ENCODE results near the gene KCNQ1. TPM values are rescaled to one million over a fixed set of nuclear protein-coding genes. Genes with fewer than 3 reads are reported as not detected.

The KCNQ1 gene
- polyA plus RNA-seq, 1 of the 3 experiments (the other 2 are of a cell fraction) = 0.05 TPM

GRCh38 chr11:2458321-2458720, 13.5 kb downstream of the KCNQ1 start:
- Histone ChIP-seq H3K9me3 (no peaks in the 10 kb centered on the region), H3K36me3 (replicated peaks in 1 of 2; ENCODE audit: control insufficient read depth in 1 of 2, insufficient read depth in 2 of 2, low read length in 1 of 2) (no peaks in the 10 kb centered on the region), H3K4me3 (ENCODE audit: low read depth in 2 of 2, low read length in 1 of 2) (no peak overlapping the region), H3K9ac (no peak overlapping the region), H3K27me3 (ENCODE audit: insufficient read depth) (no peaks in the 10 kb centered on the region), H3K79me2 (ENCODE audit: insufficient read depth) (no peaks in the 10 kb centered on the region), H4K20me1 (ENCODE audit: insufficient read depth) (no peaks in the 10 kb centered on the region), H3K9me2 (no peaks in the 10 kb centered on the region), H3K27ac (ENCODE audit: low read depth in 2 of 2, low read length in 1 of 2) (no peak overlapping the region), H3K4me2 (no peak overlapping the region), H3K4me1 (ENCODE audit: control insufficient read depth in 1 of 2, insufficient read depth in 2 of 2, low read depth in 1 of 2, low read length in 1 of 2) (peaks cover 0 to 26% of the 10 kb centered on the region in 2 experiments; a peak in 1 of 4 replicates), H3F3A (replicated peaks; ENCODE audit: insufficient read depth) (no peaks in the 10 kb centered on the region), H2AFZ (ENCODE audit: low read depth) (no peak overlapping the region)
- TF ChIP-seq MXI1 (IDR thresholded peaks at IDR 0.05; ENCODE audit: low read depth, low read length) (no peak), SIN3A (IDR thresholded peaks at IDR 0.05; ENCODE audit: borderline replicate concordance, low read depth, low read length) (no peak), IRF3 (IDR thresholded peaks at IDR 0.05; ENCODE audit: low read depth, low read length) (no peak), TAF1 (IDR thresholded peaks at IDR 0.05; ENCODE audit: borderline replicate concordance, low read depth, low read length) (no peak), POLR2AphosphoS5 (IDR thresholded peaks at IDR 0.05; ENCODE audit: low read depth, low read length) (no peak), USF1 (IDR thresholded peaks at IDR 0.05; ENCODE audit: borderline replicate concordance, low read depth) (no peak), RXRA (IDR thresholded peaks at IDR 0.05; ENCODE audit: borderline replicate concordance, low read depth) (no peak), NRF1 (IDR thresholded peaks at IDR 0.05; ENCODE audit: low read depth, low read length) (no peak), FOXM1 (IDR thresholded peaks at IDR 0.05; ENCODE audit: low read depth) (no peak), GATA2 (CRISPR knock-in tag; IDR thresholded peaks at IDR 0.05) (no peak), SMC3 (IDR thresholded peaks at IDR 0.05; ENCODE audit: low read depth, low read length) (no peak), RFX5 (IDR thresholded peaks at IDR 0.05; ENCODE audit: low read length) (no peak), MAX (IDR thresholded peaks at IDR 0.05; ENCODE audit: low read depth) (no peak), ELF1 (IDR thresholded peaks at IDR 0.05) (no peak)
- no peak for DNase-seq
- WGBS (ENCODE audit: low lambda C conversion rate) = 62% methylated on average over 11 of the region's 13 CpGs
- CTCF ChIA-PET = interaction anchor here (0.6 to 1.3 kb wide), 4 partner anchors 13 to 576 kb away, joined by 3 to 5 read pairs (median 4); partner anchors contain the start of gene KCNQ1
- POLR2A ChIA-PET = no interaction called here

DNA sequence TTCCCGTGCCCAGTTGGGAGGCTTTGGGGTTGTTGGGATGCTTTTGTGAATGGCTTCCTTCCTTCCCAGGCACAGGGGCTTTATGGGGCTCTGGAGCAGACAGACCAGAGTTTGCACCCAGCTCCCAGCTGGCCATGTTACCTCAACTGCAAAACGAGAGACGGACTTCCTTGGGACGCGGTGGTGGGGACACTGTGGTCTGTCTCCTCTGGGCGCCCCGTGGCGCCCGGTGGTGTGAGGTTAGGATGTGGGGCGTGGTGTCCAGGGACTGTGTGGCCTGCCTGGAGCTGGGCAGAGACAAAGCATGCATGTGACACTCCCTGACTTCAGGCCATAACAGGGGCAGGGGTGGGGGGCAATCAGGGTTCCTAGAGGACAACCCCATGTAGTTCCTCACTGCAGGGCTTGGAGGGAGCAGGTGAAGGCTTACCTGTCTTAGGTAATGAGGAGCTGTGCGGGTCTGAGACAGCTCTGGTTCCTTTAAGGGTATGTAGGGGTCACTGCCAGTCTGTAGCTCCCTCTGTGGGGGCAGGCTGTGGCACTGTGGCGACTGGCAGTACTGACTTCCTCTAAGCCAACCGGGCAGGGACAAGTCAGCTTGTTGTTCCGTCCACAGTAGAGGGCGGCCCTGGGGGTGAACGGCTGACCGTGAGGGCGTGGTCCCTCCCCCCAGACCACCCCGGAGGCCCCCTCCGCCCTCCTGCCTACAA, 14.4 kb downstream of the KCNQ1 start:
- ChIA-PET CTCF (interaction anchor here (0.6 to 2.5 kb wide), 6 partner anchors 13 to 577 kb away, joined by 3 to 7 read pairs (median 3); partner anchors contain the start of gene KCNQ1), POLR2A (no interaction called here)
- 75% methylated on average over 7 of the region's 20 CpGs for WGBS (ENCODE audit: low lambda C conversion rate)
- H4K20me1 ChIP-seq (ENCODE audit: insufficient read depth) = no peaks in the 10 kb centered on the region
- H3K27ac ChIP-seq (ENCODE audit: low read depth in 2 of 2, low read length in 1 of 2) = no peak overlapping the region
- H3K36me3 ChIP-seq (replicated peaks in 1 of 2; ENCODE audit: control insufficient read depth in 1 of 2, insufficient read depth in 2 of 2, low read length in 1 of 2) = no peaks in the 10 kb centered on the region
- H3K4me3 ChIP-seq (ENCODE audit: low read depth in 2 of 2, low read length in 1 of 2) = no peak overlapping the region
- H3K4me2 ChIP-seq = no peak overlapping the region
- H2AFZ ChIP-seq (ENCODE audit: low read depth) = no peak overlapping the region
- peak; percentile 26 for DNase-seq
- no peak overlapping the region for H3K9ac ChIP-seq
- H3K27me3 ChIP-seq (ENCODE audit: insufficient read depth) = no peaks in the 10 kb centered on the region
- no peaks in the 10 kb centered on the region for H3K9me3 ChIP-seq
- no peaks in the 10 kb centered on the region for H3K9me2 ChIP-seq
- H3F3A ChIP-seq (replicated peaks; ENCODE audit: insufficient read depth) = no peaks in the 10 kb centered on the region
- H3K79me2 ChIP-seq (ENCODE audit: insufficient read depth) = no peaks in the 10 kb centered on the region
- H3K4me1 ChIP-seq (ENCODE audit: control insufficient read depth in 1 of 2, insufficient read depth in 2 of 2, low read depth in 1 of 2, low read length in 1 of 2) = peaks cover 0 to 26% of the 10 kb centered on the region in 2 experiments; a peak in 1 of 4 replicates
- TF ChIP-seq GATA2 (CRISPR knock-in tag; IDR thresholded peaks at IDR 0.05) (no peak), MEF2A (IDR thresholded peaks at IDR 0.05; ENCODE audit: borderline replicate concordance, low read depth) (no peak), MXI1 (IDR thresholded peaks at IDR 0.05; ENCODE audit: low read depth, low read length) (no peak), YY1 (IDR thresholded peaks at IDR 0.05; ENCODE audit: low read depth) (no peak), FOXM1 (IDR thresholded peaks at IDR 0.05; ENCODE audit: low read depth) (no peak), SIN3A (IDR thresholded peaks at IDR 0.05; ENCODE audit: borderline replicate concordance, low read depth, low read length) (no peak), GABPA (IDR thresholded peaks at IDR 0.05; ENCODE audit: low read depth) (no peak), TAF1 (IDR thresholded peaks at IDR 0.05; ENCODE audit: borderline replicate concordance, low read depth, low read length) (no peak)
- TF ChIP-seq, protein P1, sequence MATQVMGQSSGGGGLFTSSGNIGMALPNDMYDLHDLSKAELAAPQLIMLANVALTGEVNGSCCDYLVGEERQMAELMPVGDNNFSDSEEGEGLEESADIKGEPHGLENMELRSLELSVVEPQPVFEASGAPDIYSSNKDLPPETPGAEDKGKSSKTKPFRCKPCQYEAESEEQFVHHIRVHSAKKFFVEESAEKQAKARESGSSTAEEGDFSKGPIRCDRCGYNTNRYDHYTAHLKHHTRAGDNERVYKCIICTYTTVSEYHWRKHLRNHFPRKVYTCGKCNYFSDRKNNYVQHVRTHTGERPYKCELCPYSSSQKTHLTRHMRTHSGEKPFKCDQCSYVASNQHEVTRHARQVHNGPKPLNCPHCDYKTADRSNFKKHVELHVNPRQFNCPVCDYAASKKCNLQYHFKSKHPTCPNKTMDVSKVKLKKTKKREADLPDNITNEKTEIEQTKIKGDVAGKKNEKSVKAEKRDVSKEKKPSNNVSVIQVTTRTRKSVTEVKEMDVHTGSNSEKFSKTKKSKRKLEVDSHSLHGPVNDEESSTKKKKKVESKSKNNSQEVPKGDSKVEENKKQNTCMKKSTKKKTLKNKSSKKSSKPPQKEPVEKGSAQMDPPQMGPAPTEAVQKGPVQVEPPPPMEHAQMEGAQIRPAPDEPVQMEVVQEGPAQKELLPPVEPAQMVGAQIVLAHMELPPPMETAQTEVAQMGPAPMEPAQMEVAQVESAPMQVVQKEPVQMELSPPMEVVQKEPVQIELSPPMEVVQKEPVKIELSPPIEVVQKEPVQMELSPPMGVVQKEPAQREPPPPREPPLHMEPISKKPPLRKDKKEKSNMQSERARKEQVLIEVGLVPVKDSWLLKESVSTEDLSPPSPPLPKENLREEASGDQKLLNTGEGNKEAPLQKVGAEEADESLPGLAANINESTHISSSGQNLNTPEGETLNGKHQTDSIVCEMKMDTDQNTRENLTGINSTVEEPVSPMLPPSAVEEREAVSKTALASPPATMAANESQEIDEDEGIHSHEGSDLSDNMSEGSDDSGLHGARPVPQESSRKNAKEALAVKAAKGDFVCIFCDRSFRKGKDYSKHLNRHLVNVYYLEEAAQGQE (IDR thresholded peaks at IDR 0.05; ENCODE audit: low read depth, low read length) = no peak
- TF ChIP-seq, protein P2, sequence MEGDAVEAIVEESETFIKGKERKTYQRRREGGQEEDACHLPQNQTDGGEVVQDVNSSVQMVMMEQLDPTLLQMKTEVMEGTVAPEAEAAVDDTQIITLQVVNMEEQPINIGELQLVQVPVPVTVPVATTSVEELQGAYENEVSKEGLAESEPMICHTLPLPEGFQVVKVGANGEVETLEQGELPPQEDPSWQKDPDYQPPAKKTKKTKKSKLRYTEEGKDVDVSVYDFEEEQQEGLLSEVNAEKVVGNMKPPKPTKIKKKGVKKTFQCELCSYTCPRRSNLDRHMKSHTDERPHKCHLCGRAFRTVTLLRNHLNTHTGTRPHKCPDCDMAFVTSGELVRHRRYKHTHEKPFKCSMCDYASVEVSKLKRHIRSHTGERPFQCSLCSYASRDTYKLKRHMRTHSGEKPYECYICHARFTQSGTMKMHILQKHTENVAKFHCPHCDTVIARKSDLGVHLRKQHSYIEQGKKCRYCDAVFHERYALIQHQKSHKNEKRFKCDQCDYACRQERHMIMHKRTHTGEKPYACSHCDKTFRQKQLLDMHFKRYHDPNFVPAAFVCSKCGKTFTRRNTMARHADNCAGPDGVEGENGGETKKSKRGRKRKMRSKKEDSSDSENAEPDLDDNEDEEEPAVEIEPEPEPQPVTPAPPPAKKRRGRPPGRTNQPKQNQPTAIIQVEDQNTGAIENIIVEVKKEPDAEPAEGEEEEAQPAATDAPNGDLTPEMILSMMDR (IDR thresholded peaks at IDR 0.05) = no peak

Measured in SK-N-SH (cell line).